ENCODE results near the gene EPOP.

- TF ChIP-seq CTCF (IDR thresholded peaks at IDR 0.05; ENCODE audit: low read depth, low read length, missing input control) = no peak
- no peak for TF ChIP-seq REST (IDR thresholded peaks at IDR 0.05)
- TF ChIP-seq RAD21 (IDR thresholded peaks at IDR 0.05) = no peak
- TF ChIP-seq ATF3 (IDR thresholded peaks at IDR 0.05) = no peak
- no peak for TF ChIP-seq MAX (IDR thresholded peaks at IDR 0.05)
- TF ChIP-seq SP1 (IDR thresholded peaks at IDR 0.05) = no peak
- TF ChIP-seq EGR1 (IDR thresholded peaks at IDR 0.05; ENCODE audit: low read depth in 2 of 2) = no peak
- no peak for TF ChIP-seq RXRA (IDR thresholded peaks at IDR 0.05)
Observed at GRCh38 chr17:38701504-38702165, 26.9 kb upstream of the EPOP start.
